Smooth muscle cell (in vitro differentiated cells): ENCODE results near the gene DHX30. TPM values are rescaled to one million over a fixed set of nuclear protein-coding genes. Genes with fewer than 3 reads are reported as not detected.

Experiments
- DNase-seq: peaks from one replicate; lab custom pipeline; 2025; ENCODE audit not compliant: unreplicated experiment; lab: John Stamatoyannopoulos, UW
- H2AFZ ChIP-seq: fragments of 200-600 bp; sonication (generic); 2 replicates; pipeline ENCODE4 v1.6.0; 2016; ENCODE audit warnings: antibody characterized with exemption, low read depth, mild to moderate bottlenecking
- H3F3A ChIP-seq: fragments of 200-600 bp; sonication (generic); 2 replicates; pipeline ENCODE4 v1.6.0; 2017; ENCODE audit warnings: antibody characterized with exemption, low read depth
- H3K27ac ChIP-seq: fragments of 200-600 bp; sonication (generic); 2 replicates; pipeline ENCODE4 v1.5.1; 2016; ENCODE audit warnings: low read depth, mild to moderate bottlenecking
- H3K27me3 ChIP-seq: fragments of 200-600 bp; sonication (generic); 2 replicates; pipeline ENCODE4 v1.6.1; 2016; ENCODE audit warnings: low read depth, mild to moderate bottlenecking
- H3K36me3 ChIP-seq: fragments of 200-600 bp; sonication (generic); 2 replicates; pipeline ENCODE4 v1.5.1; 2016; ENCODE audit warnings: low read depth
- H3K4me1 ChIP-seq: fragments of 200-600 bp; sonication (generic); 2 replicates; pipeline ENCODE4 v1.5.1; 2016; ENCODE audit warnings: low read depth
- H3K4me2 ChIP-seq: fragments of 200-600 bp; sonication (generic); 2 replicates; pipeline ENCODE4 v1.6.0; 2016; ENCODE audit warnings: mild to moderate bottlenecking
- H3K4me3 ChIP-seq: fragments of 200-600 bp; sonication (generic); 2 replicates; pipeline ENCODE4 v1.5.1; 2016; ENCODE audit warnings: mild to moderate bottlenecking
- H3K79me2 ChIP-seq: fragments of 200-600 bp; sonication (generic); 2 replicates; pipeline ENCODE4 v1.6.0; 2016; ENCODE audit warnings: low read depth, mild to moderate bottlenecking
- H3K9ac ChIP-seq: fragments of 200-600 bp; sonication (generic); 2 replicates; pipeline ENCODE4 v1.6.0; 2016; ENCODE audit warnings: low read depth
- H3K9me3 ChIP-seq: fragments of 200-600 bp; sonication (generic); replicated peaks from 2 replicates; pipeline ENCODE4 v1.5.1; 2016; ENCODE audit warnings: low read depth
- H4K20me1 ChIP-seq: fragments of 200-600 bp; sonication (generic); 2 replicates; pipeline ENCODE4 v1.6.0; 2016; ENCODE audit warnings: low read depth
- WGBS: methylation state at CpG from one replicate; pipeline ENCODE4 v1.1.7; 2016; ENCODE audit warnings: low lambda C conversion rate; 5-methylcytosine and 5-hydroxymethylcytosine counted together
- polyA plus RNA-seq: library from polyadenylated mRNA; unstranded; fragments of >200 nt; fragmentation: Nextera tagmentation; extraction: Ambion mirVana; gene quantifications from 2 replicates; pipeline ENCODE4 v1.2.1, GENCODE V29; 2016
- total RNA-seq: library from RNA; depleted of rRNA; stranded (reverse); fragments of >200 nt; gene quantifications from 2 replicates; pipeline ENCODE4 v1.2.3, GENCODE V29; 2014
- TF ChIP-seq, protein P1 (sequence below): fragments of 200-600 bp; sonication (generic); IDR thresholded peaks from 2 replicates; pipeline ENCODE4 v1.5.1; 2017; ENCODE audit warnings: borderline replicate concordance, mild to moderate bottlenecking, antibody characterized with exemption; ENCODE audit not compliant: insufficient read depth, poor library complexity, severe bottlenecking

DHX30 gene
- total and polyA plus RNA-seq, 2 experiments from 2014 or later = 35.9 to 51.6 TPM

DNA sequence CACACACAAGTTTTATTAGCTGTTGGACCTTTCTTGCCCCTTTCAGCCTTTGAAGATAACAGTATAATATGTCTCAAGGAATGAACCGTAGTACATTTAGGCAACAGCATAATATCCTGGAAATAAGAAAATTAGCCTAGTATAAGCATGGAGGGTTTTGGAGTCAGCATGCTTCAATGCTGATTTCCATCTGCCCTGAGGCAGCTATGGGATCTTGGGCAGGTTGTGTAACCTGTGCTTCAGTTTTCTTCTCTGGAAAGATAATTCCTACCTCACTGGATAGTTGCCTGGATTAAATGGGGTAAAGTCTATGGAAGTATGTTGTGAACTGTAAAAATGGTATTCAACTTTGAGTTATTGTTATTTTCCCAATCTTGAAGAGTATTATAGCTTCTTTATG, 1.6 kb downstream of the DHX30 start:
- peak overlapping the region; percentile 89 for H3K27ac ChIP-seq
- no peak overlapping the region for H3K9ac ChIP-seq
- H3K4me3 ChIP-seq = no peak overlapping the region

DNA sequence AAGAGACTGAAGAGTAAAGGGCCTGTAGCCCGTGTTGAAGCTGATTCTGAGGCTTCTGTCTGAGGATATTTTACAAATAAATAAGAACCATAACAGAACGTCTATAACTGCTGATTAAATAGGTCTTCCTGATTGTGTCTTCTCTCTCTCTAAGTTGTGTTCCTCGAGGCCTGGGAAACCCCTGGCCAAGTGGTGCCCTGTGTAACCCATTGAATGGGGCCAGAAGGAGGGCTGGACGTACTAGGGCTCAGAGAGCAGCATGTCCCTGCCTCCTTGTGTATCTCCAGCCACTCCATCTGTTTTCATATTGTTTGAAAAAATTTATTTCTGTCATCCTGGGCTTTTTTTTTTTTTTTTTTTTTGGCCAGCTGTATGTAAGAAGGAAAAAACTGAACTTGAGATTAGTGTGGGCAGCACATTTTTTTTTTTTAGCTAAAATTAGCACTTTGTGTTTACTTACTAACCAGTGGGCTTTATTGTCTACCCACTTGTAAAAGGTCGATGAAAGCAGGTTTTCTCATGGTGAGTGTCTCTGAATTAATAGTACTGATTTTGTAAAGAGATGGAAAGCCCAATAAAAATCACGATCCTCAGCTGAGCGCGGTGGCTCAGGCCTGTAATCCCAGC, 10.7 kb downstream of the DHX30 start:
- DNase-seq = no peak
- Histone ChIP-seq H3K79me2 (no peaks in the 10 kb centered on the region), H3F3A (no peaks in the 10 kb centered on the region), H4K20me1 (peaks cover 3% of the 10 kb centered on the region), H3K9ac (no peak overlapping the region), H2AFZ (no peak overlapping the region), H3K27me3 (no peaks in the 10 kb centered on the region), H3K36me3 (peaks cover 8% of the 10 kb centered on the region), H3K4me2 (no peak overlapping the region), H3K4me3 (no peak overlapping the region), H3K27ac (no peak overlapping the region), H3K9me3 (no peaks in the 10 kb centered on the region), H3K4me1 (no peaks in the 10 kb centered on the region)
- TF ChIP-seq, protein P1, sequence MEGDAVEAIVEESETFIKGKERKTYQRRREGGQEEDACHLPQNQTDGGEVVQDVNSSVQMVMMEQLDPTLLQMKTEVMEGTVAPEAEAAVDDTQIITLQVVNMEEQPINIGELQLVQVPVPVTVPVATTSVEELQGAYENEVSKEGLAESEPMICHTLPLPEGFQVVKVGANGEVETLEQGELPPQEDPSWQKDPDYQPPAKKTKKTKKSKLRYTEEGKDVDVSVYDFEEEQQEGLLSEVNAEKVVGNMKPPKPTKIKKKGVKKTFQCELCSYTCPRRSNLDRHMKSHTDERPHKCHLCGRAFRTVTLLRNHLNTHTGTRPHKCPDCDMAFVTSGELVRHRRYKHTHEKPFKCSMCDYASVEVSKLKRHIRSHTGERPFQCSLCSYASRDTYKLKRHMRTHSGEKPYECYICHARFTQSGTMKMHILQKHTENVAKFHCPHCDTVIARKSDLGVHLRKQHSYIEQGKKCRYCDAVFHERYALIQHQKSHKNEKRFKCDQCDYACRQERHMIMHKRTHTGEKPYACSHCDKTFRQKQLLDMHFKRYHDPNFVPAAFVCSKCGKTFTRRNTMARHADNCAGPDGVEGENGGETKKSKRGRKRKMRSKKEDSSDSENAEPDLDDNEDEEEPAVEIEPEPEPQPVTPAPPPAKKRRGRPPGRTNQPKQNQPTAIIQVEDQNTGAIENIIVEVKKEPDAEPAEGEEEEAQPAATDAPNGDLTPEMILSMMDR = no peak
- WGBS = 87% methylated on average over 8 of the region's 8 CpGs

More for the DNA sequence above, 1.6 kb downstream of the DHX30 start:
- TF ChIP-seq, protein P1 = no peak
- no peak for DNase-seq
- Histone ChIP-seq H3K27me3 (no peaks in the 10 kb centered on the region), H3K36me3 (no peaks in the 10 kb centered on the region), H4K20me1 (no peaks in the 10 kb centered on the region), H3K9me3 (no peaks in the 10 kb centered on the region), H2AFZ (no peak overlapping the region), H3K4me1 (peaks cover 11% of the 10 kb centered on the region), H3F3A (peaks cover 5% of the 10 kb centered on the region), H3K79me2 (peaks cover 12% of the 10 kb centered on the region), H3K4me2 (peak overlapping the region; percentile 91)
- WGBS = 82% methylated on average over 1 of the region's 1 CpG

DNA sequence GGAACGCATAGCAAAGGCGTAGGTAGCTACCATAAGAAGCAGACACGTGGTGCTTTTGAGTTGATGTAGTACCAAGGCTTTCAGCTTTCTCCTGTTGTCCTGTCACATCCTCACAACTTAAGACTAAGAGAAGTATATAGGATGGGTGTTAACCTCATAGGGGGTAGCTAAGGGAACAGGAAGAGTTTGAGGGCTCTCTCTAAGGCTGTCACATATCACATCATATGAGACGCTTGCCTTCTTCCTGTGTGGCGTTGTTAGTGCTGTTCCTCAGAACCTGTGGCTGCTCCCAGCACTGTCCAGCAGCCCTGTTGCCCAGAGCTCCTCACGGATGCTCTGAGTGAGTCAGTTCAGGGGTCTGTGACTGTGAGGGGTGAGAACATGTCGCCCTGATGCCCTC, 14.7 kb downstream of the DHX30 start:
- peaks cover 3% of the 10 kb centered on the region for H4K20me1 ChIP-seq
- DNase-seq = no peak
- H3K9me3 ChIP-seq = no peaks in the 10 kb centered on the region
- no peaks in the 10 kb centered on the region for H3K36me3 ChIP-seq
- no peaks in the 10 kb centered on the region for H3K4me1 ChIP-seq
- WGBS = 96% methylated on average over 7 of the region's 7 CpGs
- no peaks in the 10 kb centered on the region for H3F3A ChIP-seq
- no peaks in the 10 kb centered on the region for H3K27me3 ChIP-seq
- H2AFZ ChIP-seq = no peak overlapping the region
- TF ChIP-seq, protein P1 = no peak
- no peak overlapping the region for H3K9ac ChIP-seq
- H3K4me3 ChIP-seq = no peak overlapping the region
- no peak overlapping the region for H3K27ac ChIP-seq
- H3K79me2 ChIP-seq = no peaks in the 10 kb centered on the region
- no peak overlapping the region for H3K4me2 ChIP-seq
